Stimulated activated CD4-positive, alpha-beta T cell treated with anti-CD3 and anti-CD28 coated beads, Interleukin-4, amount 100 ng/mL, for 1 hour (primary cell): Measurements from ENCODE around the gene AMMECR1L.
"Not testable (repeated sequence)": the region's sequence is repeated elsewhere in the genome, so short reads cannot be mapped to it uniquely, and the experiment has no call there.

ENCODE experiments used
- DNase-seq: peaks from one replicate; pipeline ENCODE4 v3.0.0-alpha.2; 2020

AMMECR1L gene

DNA sequence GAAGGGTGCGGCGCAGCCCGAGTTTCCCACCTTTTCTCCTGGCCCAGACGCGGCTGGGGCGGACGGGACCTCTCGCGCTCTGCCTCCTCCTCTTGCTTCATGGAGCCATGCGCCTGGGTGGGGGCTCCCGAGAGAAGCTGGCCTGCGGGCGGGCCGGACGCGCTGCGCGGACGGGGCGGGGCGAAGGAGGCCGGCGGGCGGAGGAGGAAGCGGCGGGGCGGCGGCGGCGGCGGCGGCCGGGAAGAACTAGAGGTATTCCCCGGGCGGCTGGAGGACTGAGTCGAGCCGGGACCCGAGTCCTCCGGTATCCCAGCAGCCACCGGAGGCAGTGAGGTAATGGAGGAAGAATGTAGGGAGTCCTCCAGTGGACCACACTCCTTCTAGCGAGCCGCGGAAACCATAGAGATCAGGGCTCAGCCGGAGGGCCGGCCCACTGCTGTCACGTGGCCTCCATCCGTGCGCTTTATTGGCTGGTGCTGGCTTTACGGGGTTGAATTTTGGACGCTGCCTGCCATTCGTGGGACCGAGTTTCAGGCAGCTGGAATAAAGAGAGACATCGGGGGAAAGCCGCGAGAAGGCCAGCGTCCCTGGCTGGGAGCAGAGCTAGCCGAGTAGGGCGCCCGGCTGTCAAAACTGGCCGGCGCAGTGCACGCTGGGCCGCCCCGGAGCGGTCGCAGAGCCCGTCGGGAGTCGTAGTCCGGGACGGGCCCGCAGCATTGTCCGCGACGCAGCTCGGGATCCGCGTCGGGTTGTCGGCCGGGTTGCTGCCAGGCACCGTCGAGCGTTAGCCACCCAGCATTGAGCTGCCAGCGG lies at the start of gene AMMECR1L:
Gene AMMECR1L (minus strand): TSS at position 177 of the 813 bp plus-strand sequence. CDS start 11,722 bp downstream, outside the sequence.
- peak; percentile 69 for DNase-seq

DNA sequence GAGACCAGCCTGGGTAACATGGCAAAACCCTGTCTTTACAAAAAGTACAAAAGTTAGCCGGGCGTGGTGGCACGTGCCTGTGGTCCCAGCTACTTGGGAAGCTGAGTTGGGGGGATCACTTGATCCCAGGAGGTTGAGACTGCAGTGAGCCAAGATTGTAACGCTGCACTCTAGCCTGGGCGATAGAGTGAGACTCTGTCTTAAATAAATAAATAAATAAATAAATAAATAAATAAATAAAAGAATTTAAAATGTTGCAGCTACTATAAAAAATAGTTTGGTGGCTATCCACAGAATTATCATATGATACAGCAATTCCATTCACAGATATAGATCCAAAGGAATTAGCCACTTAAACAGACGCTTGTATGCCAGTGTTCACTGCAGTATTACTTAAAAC lies 49.6 kb upstream of the AMMECR1L start:
- no peak for DNase-seq

DNA sequence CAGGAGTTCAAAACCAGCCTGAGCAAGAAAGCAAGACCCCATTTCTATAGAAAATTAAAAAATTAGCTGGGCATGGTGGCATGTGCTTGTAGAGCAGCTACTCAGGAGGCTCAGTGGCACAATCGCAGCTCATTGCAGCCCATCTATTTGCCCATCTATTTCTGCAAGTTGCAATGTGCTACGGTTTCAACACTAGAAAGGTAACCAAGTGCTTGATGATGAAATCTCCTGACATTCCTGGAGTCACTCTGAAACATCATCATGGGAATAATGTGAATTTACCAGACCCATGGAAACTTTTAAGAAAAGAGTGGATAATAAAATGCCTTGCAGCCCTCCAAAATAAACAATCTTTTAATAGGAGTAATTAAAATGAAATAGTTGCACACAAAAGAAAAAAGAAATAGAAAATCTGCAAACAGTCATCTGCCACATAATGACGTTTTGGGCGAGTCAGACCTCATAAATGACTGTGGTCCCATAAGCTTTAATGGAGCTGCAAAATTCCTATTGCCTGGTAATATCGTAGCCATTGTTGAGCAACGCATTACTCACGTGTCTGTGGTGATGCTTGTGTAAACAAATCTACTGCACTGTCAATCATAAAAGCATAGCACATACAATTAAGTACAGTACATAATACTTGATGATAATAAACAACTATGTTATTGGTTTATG lies 46.6 kb upstream of the AMMECR1L start:
- DNase-seq, result no peak

DNA sequence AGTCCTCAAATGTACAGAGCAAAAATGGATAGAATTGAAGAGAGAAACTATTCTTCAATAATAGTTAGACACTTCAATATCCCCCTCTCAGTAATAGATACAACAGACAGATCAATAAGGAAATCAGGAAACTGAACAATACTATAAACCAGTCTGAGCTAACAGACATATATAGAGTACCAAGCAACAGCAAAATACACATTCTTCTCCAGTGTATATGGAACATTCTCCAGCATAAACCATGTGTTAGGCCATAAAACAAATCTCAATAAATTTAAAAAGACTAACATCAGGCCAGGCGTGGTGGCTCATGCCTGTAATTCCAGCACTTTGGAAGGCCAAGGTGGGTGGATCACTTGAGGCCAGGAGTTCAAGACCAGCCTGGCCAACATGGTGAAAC lies 43.7 kb upstream of the AMMECR1L start:
- no peak for DNase-seq

DNA sequence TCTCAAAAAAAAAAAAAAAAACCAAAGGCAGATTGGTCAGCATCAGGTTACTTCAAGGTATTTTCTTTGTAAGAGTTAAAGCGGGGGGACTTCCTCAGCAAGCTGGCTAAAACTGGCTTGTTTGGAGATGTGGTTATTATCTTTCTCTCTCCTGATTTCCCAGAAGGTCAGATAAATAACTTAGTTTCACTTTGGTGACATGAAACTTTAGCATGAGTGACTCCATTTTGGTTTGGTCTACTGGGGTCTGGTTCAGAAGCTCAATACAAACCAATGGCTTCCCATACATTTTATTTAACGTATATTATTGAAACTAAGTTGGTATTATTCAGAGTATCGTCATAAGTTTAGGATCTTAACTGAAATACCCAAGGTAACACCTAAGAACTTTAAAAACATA lies 41.6 kb upstream of the AMMECR1L start:
- DNase-seq, result no peak

DNA sequence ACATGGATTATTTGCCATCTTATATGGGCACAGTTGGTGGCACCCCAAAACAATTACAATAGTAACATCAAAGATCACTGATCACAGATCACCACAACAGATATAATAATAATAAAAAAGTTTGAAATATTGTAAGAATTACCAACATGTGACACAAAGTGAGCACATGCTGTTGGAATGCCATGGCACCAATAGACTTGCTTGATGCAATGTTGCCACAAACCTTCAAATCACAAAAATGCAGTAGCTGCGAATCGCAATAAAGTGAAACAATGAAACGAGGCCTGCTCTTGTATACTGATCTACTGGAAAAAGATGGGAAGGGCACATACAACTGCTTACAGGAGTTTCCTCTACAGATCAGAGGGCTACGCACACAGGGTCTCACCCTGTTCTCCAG lies 32.2 kb upstream of the AMMECR1L start:
- DNase-seq, result no peak

DNA sequence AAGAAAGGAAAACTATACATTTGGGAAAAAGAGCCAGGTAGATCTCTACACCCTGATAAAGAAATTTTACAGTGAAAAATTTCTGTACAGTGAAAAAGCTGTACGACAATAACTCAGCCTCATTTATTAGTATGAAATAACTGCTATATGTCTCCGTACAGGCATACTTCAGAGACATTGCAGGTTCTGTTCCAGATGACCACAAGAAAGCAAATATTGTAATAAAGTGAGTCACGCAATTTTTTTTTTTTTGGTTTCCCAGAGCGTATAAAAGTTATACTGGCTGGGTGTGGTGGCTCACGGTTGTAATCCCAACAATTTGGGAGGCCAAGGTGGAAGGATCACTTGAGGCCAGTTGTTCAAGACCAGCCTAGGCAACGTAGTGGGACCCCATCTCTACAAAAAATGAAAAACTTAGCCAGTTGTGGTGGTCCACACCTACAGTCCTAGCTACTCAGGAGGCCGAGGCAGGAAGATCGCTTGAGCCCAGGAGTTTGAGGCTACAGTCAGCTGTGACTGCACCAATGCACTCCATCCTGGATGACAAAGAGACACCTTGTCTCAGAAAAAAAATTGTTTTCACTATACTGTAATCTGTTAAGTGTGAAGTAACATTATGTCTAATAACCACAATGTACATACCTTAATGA lies 28.2 kb upstream of the AMMECR1L start:
- DNase-seq, result no peak

DNA sequence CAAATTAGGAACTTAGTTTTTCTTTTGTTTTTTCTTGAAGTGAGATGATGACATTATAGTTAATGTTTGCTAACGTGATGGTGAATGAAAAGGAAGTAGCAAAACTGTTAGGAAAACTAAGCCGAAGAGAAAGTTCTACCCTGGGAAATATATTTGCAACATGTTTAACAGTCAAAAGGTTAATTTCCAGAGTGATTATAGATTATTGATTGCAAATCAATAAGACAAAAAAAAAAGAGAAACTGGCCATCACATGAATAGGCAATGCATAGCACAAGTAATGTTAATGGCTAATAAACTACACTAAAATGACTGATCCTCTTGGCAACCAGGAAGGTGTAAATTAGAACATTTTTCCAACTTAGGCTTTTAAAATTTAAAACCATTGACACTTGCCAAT lies 26.0 kb upstream of the AMMECR1L start:
- no peak for DNase-seq

DNA sequence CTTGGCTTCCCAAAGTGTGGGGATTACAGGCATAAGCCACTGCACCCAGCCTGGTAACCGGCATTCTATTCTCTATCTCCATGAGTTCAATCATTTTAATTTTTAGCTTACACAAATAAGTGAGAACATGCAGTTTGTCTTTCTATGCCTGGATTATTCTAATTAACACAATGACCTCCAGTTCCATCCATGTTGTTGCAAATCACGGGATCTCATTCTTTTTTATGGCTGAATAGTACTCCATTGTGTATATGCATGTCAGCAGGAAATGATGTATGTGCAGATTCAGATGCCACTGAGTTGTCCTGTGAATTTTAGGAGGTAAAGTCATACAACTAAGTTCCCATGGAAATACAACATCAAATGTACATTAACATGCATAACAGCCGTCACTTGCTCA lies 24.7 kb upstream of the AMMECR1L start:
- DNase-seq, result no peak

DNA sequence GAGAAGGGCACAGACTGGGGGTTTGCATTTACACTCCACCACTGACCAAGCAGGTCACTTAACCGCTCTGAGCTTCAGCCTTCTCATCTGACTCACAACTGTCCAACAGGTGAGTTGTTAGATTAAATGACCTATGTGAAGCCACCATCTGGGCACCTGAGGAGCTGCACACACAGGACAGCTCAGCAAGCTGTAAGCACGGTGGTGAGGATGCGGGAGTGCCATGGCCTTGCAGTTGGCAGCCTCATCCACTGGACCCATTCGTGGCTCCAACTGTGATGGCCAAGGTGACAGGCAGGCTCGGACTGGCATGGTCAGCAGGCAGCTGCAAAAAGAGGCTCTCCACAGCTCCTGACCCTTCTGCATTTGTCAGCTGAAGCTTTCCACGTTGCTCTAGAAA lies 23.3 kb upstream of the AMMECR1L start:
- DNase-seq, result no peak

DNA sequence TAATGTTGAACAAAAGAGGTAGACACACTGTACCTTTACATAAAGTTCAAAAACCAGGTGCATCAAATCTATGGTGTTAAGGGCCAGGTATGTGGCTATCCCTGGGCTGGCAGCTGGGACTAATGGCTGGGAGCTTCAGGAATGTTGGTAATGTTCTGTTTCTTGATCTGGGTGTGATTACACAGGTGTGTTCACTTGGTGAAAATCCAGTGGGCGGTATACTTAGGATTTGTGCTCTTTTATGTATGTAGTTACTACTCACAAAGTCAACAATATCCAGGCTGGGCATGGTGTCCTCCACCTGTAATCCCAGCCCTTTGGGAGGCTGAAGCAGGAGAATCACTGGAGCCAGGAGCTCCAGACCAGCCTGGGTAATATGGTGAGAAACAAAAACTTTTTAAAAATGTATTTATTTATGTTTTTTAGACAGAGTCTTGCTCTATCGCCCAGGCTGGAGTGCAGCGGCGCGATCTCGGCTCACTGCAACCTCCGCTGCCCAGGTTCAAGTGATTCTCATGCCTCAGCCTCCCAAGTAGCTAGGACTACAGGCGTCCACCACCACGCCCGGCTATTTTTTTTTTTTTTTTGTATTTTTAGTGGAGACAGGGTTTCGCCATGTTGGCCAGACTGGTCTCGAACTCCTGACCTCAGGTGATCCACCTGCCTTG lies 22.1 kb upstream of the AMMECR1L start:
- DNase-seq, result not testable (repeated sequence)

DNA sequence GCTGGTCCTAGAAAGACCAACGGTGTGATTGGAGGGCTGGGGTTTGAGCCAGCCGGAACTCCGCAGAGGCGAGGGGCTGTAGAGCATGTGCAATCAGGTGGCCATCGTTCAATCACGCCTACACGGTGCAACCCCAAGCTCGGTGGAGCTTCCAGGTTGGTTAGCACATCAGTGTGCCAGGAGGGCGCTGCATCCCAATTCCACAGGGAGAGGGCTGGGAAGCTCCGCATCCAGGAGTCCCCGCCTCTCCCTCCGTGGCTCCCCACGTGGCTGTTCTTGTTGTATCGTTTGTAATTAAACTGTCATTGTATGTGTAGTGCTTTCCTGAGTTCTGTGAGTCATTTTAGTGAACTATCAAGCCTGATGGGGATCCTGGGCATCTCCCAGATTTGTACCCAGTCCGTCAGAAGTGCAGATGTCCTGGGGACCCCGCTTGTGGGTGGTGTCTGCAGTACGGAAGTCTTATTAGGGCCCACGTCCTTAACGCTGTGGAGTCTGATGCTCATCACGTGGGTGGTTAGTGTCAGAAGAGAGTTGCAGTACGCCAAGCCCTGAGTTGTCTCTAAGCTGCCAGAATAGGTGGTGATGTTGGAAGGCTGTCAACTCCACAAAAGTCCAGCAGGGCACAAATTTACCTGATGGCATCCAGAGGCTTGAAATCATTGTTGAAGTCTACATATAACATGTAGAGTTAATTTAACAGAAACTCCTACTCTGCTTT lies 20.6 kb upstream of the AMMECR1L start:
- DNase-seq, result no peak

DNA sequence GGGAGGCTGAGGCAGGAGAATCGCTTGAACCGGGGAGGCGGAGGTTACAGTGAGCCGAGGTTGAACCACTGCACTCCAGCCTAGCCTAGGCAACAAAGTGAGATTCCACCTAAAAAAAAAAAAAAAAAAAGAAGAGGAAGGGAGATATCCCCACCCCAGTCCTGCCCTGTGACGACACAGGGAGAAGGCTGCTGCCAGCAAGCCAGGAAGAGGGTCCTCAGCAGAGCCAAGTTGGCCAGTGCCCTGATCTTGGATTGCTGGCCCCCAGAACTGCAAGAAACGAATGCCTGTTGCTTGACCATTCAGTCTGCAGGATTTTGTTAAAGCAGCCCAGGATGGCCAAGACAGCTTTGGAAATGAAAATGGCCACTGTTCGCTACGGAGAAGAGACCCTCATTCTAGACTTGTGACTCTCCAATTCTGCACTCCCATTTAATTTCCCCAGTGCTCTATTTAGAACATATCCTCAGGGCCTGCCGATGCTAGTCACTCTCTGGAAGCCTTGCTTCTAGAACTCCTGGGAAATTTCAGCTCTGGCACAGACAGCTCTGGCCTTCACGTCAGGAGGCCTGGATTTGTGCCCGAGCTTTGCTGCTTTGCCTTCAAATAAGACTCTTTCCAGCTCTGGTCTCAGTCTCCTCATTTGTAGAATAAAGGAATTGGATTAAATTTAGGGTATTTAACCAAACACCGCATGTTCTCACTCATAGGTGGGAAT lies 15.7 kb upstream of the AMMECR1L start:
- no peak for DNase-seq

DNA sequence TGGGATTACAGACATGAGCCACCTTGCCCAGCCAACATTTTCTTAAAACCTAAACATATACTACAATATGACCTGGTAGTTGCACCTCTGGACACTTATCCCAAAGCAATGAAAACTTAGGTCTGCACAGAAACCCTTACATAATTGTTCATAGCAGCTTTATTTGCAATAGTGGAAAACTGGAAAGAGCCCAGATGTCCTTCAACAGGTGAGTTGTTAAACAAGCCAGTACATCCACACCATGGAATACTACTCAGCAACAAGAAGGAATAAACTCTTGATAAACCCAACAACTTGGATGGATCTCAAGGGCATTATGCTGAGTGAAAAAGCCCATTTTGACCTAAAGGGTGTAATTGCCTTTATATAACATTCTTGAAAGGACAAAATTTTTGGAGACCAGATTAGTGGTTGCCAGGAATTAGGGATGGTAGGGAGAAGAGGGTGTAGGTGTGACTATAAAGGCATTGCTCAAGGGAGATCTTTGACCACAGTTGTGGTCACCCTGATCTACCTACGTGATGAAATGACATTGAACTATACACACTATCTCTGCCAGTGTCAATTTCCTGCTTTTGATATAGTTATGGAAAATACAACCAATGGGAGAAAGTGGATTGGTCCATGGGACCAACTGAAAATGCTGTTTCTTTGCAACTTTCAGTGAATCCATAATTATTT lies 11.9 kb upstream of the AMMECR1L start:
- no peak for DNase-seq

DNA sequence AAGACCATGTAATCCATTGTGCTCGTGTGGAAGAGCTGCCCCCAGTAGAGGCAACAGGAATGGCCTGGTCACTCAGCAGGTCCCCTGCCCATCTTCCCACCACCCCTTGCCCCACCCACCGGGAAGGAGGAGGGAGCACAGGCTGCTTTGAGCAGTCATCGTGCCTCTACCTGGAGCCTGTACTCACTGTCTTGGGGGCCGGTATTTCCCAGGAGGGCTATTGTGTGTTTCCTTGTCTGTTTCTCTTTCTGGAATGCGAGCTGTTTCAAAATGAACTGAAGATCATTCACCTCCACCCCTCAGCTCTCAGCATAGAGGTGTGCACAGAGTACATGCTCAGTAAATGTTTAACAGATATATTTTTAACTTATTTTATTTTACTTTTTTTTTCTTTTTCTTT lies 7.7 kb upstream of the AMMECR1L start:
- DNase-seq, result no peak

DNA sequence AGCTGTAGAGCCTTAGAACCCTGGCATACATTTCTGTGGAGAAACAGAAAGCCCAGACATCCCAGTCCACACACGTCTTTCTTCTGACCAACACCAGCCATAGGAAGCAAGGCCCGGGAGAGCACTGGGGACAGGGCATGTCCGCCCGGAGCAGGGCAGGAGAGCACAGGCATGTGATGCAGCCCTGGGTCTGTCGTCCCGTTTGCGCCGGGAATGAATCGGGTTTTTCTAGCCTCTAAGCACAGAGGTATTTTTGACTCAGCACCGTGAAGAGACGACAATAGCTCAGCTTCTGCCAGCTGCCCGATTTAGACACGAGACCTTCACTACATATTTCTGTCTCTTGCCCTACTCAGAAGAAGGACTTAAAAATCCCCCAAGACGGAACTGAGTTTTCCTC lies 7.3 kb upstream of the AMMECR1L start:
- no peak for DNase-seq

DNA sequence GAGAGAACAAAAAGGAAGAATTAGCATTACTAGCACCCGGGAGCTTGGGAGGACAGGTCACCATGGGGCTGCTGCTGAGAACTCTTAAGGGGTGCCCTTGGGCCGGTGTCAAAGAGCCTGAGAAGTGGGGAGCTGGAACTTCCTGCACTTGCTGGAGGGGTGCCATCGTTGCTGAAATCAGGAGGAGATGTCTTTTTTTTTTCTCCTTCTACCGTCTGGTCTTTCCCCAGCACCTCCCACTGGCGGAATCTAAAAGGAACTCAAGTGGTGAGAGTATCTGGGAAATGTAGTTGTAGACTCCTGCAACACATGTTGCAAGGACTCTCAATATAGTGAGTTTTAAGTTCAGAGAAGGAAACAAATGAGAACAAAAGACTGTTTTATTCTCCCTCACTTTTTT lies 6.1 kb upstream of the AMMECR1L start:
- no peak for DNase-seq

DNA sequence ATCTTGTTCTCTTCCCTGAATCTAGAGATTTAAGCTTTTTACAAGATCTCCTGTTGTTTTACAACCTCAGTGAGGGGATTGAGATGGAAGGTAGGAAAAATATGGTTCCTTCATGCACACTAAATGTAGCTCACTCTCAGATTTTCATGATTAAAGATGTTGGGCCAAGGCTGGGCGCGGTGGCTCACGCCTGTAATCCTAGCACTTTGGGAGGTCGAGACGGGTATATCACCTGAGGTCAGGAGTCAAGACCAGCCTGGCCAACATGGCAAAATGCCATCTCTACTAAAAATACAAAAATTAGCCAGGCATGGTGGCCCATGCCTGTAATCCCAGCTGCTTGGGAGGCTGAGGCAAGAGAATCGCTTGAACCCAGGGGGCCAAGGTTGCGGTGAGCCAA lies 5.0 kb upstream of the AMMECR1L start:
- not testable (repeated sequence) for DNase-seq

DNA sequence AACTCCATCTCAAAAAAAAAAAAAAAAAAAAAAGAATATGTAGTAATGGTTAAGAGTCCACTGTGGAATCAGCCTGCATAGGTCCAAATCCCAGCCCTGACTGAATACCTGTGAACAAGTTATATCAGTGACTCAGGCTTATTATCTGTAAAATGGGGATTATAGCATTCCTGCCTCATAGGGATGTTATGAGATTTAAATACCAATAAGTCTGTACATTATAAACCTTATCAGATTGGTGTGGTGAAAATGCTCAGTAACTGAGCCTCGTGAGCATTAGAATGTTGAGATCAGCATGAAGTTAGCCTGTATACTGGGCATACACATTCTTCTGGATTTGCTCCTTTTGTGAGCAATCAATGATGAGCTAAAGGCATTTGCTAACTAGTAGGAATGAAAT lies 3.0 kb upstream of the AMMECR1L start:
- DNase-seq, result no peak

DNA sequence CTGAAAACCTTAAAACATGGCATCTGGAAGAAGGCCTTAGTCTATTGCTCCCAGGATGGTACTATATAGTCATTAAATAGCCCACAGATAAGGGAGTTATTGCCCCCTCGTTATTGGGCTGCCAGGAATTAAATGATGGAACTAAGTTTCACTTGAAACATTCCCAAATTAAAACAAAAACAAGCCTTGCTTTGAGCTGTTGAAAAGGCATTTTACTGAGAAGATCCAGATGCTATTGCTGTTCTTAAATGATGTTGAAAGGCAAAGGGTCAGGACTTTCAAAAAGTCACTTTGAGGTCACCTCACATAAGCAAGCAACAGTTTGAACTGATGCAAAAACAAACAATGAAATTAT lies 2.0 kb upstream of the AMMECR1L start:
- DNase-seq, result no peak

DNA sequence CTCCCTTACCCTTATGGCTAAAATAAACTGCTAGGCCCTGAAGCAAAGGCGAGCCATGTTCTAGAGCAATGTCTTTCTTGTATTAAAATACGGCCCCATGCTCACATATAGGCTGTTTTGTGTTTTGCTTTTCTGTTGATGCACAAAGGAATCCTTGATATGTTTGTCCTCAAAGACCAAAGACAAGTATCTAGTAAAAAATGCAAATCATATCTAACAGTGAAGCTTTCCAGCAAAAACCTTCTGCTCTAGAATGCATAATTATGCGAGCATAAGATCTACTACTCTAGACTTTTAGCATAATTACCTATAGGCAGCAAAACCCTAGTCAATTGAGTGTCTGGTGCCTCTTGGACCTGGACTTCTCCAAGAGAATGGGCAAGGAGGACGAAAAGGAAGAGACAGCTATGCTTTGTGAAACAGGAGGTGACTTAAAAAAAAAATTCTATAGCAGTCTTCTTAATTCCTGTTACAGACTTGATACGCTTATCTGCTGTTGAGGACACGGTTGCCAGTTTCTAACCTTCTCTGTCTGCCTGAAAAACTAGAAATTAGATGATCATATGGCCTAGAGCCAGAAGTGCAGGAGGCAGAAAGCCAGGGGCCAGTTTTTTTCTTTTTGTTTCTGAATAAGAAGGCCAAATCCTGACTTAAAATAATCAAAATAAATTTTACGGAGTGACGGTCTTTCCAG lies 1.5 kb upstream of the AMMECR1L start:
- DNase-seq, result no peak
